T-helper 9 cell (primary cell): ENCODE measurements around the gene C17orf67.

Source experiments
- DNase-seq: peaks from one replicate; pipeline ENCODE4 v3.0.0-alpha.2; 2020
- total RNA-seq, 2 donors: gene quantifications; one replicate each; lab custom pipeline; 2026; lab: John Stamatoyannopoulos, UW

The C17orf67 gene
- total RNA-seq = 8.0 to 8.7 reads per million in 2 donors

- peak; percentile 100 for DNase-seq
These were observed at the start of gene C17orf67, which contains the start of gene DGKE for GRCh38 chr17:56833809-56834379. Gene C17orf67, minus strand, starts transcription at chr17:56833920. Its CDS starts 18,110 bp downstream, at chr17:56815810. Gene DGKE, plus strand, starts transcription at chr17:56834151. Its CDS starts 645 bp downstream, at chr17:56834796.

- no peak for DNase-seq
These were observed 48.1 kb upstream of the C17orf67 start for GRCh38 chr17:56881685-56882295.

GRCh38 chr17:56880571-56880970 lies 46.9 kb upstream of the C17orf67 start:
- no peak for DNase-seq

- no peak for DNase-seq
These were observed 46.4 kb upstream of the C17orf67 start for GRCh38 chr17:56880133-56880532.

GRCh38 chr17:56879280-56879679 lies 45.6 kb upstream of the C17orf67 start:
- no peak for DNase-seq

GRCh38 chr17:56876766-56877179 lies 43.1 kb upstream of the C17orf67 start:
- DNase-seq = no peak

- no peak for DNase-seq
These were observed 36.4 kb upstream of the C17orf67 start for GRCh38 chr17:56870081-56870651.

GRCh38 chr17:56868716-56869115 lies 35.0 kb upstream of the C17orf67 start:
- no peak for DNase-seq

GRCh38 chr17:56867948-56868376 lies 34.2 kb upstream of the C17orf67 start:
- DNase-seq = no peak

GRCh38 chr17:56866496-56866895 lies 32.8 kb upstream of the C17orf67 start:
- no peak for DNase-seq

GRCh38 chr17:56866076-56866475 lies 32.4 kb upstream of the C17orf67 start:
- DNase-seq = no peak

- DNase-seq = no peak
These were observed 30.3 kb upstream of the C17orf67 start for GRCh38 chr17:56863974-56864373.

GRCh38 chr17:56861899-56862298 lies 28.2 kb upstream of the C17orf67 start:
- no peak for DNase-seq

GRCh38 chr17:56851008-56851407 lies 17.3 kb upstream of the C17orf67 start:
- DNase-seq = no peak

- DNase-seq = no peak
These were observed 16.9 kb upstream of the C17orf67 start for GRCh38 chr17:56850591-56850990.

GRCh38 chr17:56849131-56849530 lies 15.4 kb upstream of the C17orf67 start:
- DNase-seq = no peak

- no peak for DNase-seq
These were observed 13.4 kb upstream of the C17orf67 start for GRCh38 chr17:56847106-56847505.

- DNase-seq = no peak
These were observed 12.2 kb upstream of the C17orf67 start for GRCh38 chr17:56845934-56846333.

GRCh38 chr17:56842577-56842976 lies 8.9 kb upstream of the C17orf67 start:
- no peak for DNase-seq

- DNase-seq = no peak
These were observed 5.0 kb upstream of the C17orf67 start for GRCh38 chr17:56838687-56839086.

- DNase-seq = no peak
These were observed 1.5 kb upstream of the C17orf67 start for GRCh38 chr17:56835264-56835585.

- DNase-seq = peak; percentile 57
These were observed 902 bp upstream of the C17orf67 start for GRCh38 chr17:56834380-56835263.
